K562 (cell line): ENCODE measurements around the gene STK26. TPM values are rescaled to one million over a fixed set of nuclear protein-coding genes. Genes with fewer than 3 reads are reported as not detected.

ENCODE experiments used
- ATAC-seq: fragments of 200-7000 bp; cut with Tn5 transposase; 3 replicates; pipeline ENCODE4 v1.9.1; 2020; ENCODE audit warnings: moderate library complexity
- BruUV-seq: library from RNA; stranded (reverse); fragments of 400-500 nt; replicated peaks from 2 replicates; lab custom pipeline; 2021; lab: Mats Ljungman, UMichigan
- CTCF ChIA-PET: fragments of 300-600 bp; formaldehyde crosslinking; extraction: SDS; loops from one replicate; lab custom pipeline; 2021; ENCODE audit warnings: low intra/inter-chr PET ratio; lab: Yijun Ruan, JAX
- POLR2A ChIA-PET: fragments of 300-600, 350-650 bp; sonication (Branson Sonifier 250); formaldehyde crosslinking; extraction: SDS; loops from one replicate; lab custom pipeline; 2021; ENCODE audit warnings: antibody characterized with exemption, inconsistent platforms; lab: Yijun Ruan, JAX
- DNase-seq, 4 experiments: peaks; one replicate each; pipeline versions ENCODE4 v3.0.0 to v3.0.0-alpha.2; 2011 to 2018; ENCODE audit warnings: low spot score in 3 of 4, mixed read lengths in 3 of 4; ENCODE audit errors: extremely low read depth in 1 of 4
- FAIRE-seq: peaks from 2 replicates; lab custom pipeline; 2011; peaks lifted over from hg19 to GRCh38; lab: Jason Lieb, UNC
- H2AFZ ChIP-seq: 2 replicates; pipeline ENCODE4 v1.6.0; 2011; ENCODE audit warnings: low read depth, low read length, control low read depth, inconsistent platforms
- H3K27ac ChIP-seq: fragments of 200-600 bp; 3 replicates; pipeline ENCODE4 v1.8.0; 2011; ENCODE audit warnings: low read depth, mild to moderate bottlenecking, control low read depth, inconsistent platforms, low read length, moderate library complexity, mixed read lengths; ENCODE audit errors: extremely low read depth
- H3K27me3 ChIP-seq, 2 experiments: fragments of 300-600 bp in 1 of 2; 2 replicates in 1 of 2; 3 replicates in 1 of 2; pipeline versions ENCODE4 v1.6.0 to v1.8.0; 2011; ENCODE audit warnings: inconsistent platforms in 2 of 2, low read length in 2 of 2, mild to moderate bottlenecking in 1 of 2, mixed read lengths in 1 of 2, moderate library complexity in 1 of 2; ENCODE audit not compliant: control insufficient read depth in 2 of 2, insufficient read depth in 2 of 2
- H3K36me3 ChIP-seq: fragments of 300-600 bp; 3 replicates; pipeline ENCODE4 v1.8.0; 2011; ENCODE audit warnings: mild to moderate bottlenecking, low read length, inconsistent platforms; ENCODE audit not compliant: control insufficient read depth, insufficient read depth
- H3K4me1 ChIP-seq, 2 experiments: fragments of 200-600 bp in 1 of 2; replicated peaks in 1 of 2; 2 replicates in 1 of 2; 3 replicates in 1 of 2; pipeline versions ENCODE4 v1.5.1 to v1.8.0; 2011; ENCODE audit warnings: inconsistent platforms in 2 of 2, low read length in 2 of 2, mild to moderate bottlenecking in 1 of 2, mixed read lengths in 1 of 2, moderate library complexity in 1 of 2; ENCODE audit not compliant: control insufficient read depth in 2 of 2, insufficient read depth in 2 of 2
- H3K4me2 ChIP-seq: 2 replicates; pipeline ENCODE4 v1.6.1; 2011; ENCODE audit warnings: low read length, control low read depth, inconsistent platforms, mixed read lengths; ENCODE audit not compliant: insufficient read depth
- H3K4me3 ChIP-seq: fragments of 200-600 bp; sonication (generic), shearing (Covaris generic); 2 replicates; pipeline ENCODE4 v1.5.1; 2016; ENCODE audit warnings: control low read depth, inconsistent platforms
- H3K79me2 ChIP-seq: fragments of 200-600 bp; 3 replicates; pipeline ENCODE4 v1.8.0; 2011; ENCODE audit warnings: low read length, inconsistent platforms; ENCODE audit not compliant: control insufficient read depth, insufficient read depth
- H3K9ac ChIP-seq, 2 experiments: 2 replicates each; pipeline versions ENCODE4 v1.6.0 to v1.6.1; 2011; ENCODE audit warnings: low read depth in 2 of 2, low read length in 2 of 2, control low read depth in 1 of 2, inconsistent platforms in 1 of 2, mild to moderate bottlenecking in 1 of 2, mixed read lengths in 1 of 2; ENCODE audit not compliant: insufficient read depth in 1 of 2
- H3K9me1 ChIP-seq: one replicate; pipeline ENCODE4 v1.6.0; 2011; ENCODE audit warnings: inconsistent platforms, mild to moderate bottlenecking, low read length, moderate library complexity; ENCODE audit not compliant: control insufficient read depth, insufficient read depth
- H3K9me3 ChIP-seq: replicated peaks from 2 replicates; pipeline ENCODE4 v1.5.1; 2011; ENCODE audit warnings: low read depth, low read length, inconsistent platforms; ENCODE audit not compliant: control insufficient read depth, insufficient read depth
- H4K20me1 ChIP-seq: replicated peaks from 2 replicates; pipeline ENCODE4 v1.6.1; 2011; ENCODE audit warnings: low read length, inconsistent platforms, mixed read lengths; ENCODE audit not compliant: control insufficient read depth, insufficient read depth
- CBFA2T3 ChIP-seq: fragments of 450-650 bp; IDR thresholded peaks from 2 replicates; pipeline ENCODE4 v1.6.1; 2017
- HIVEP1 ChIP-seq: fragments of 250-450 bp; sonication (Bioruptor Pico); IDR thresholded peaks from 2 replicates; pipeline ENCODE4 v1.4.0; 2020; ENCODE audit warnings: mild to moderate bottlenecking
- NFYB ChIP-seq: IDR thresholded peaks from 2 replicates; pipeline ENCODE4 v1.6.1; 2011; ENCODE audit warnings: mild to moderate bottlenecking, moderate library complexity; ENCODE audit not compliant: insufficient read length; ENCODE audit errors: extremely low read depth
- SREBF2 ChIP-seq: sonication (generic); formaldehyde crosslinking; IDR thresholded peaks from 2 replicates; pipeline ENCODE4 v1.4.0; 2020; ENCODE audit warnings: mild to moderate bottlenecking, missing genetic modification reagents
- TOE1 ChIP-seq, 2 experiments: fragments of 450-650 bp in 1 of 2; sonication (generic) in 1 of 2; formaldehyde crosslinking in 1 of 2; IDR thresholded peaks; 2 replicates each; pipeline versions ENCODE4 v1.7.1 to v1.8.0; 2016 to 2022; ENCODE audit warnings: borderline replicate concordance in 2 of 2, mild to moderate bottlenecking in 2 of 2, antibody characterized with exemption in 1 of 2, inconsistent platforms in 1 of 2, low read depth in 1 of 2, missing genetic modification reagents in 1 of 2, moderate library complexity in 1 of 2
- ZNF121 ChIP-seq: sonication (generic); formaldehyde crosslinking; conservative IDR thresholded peaks from 2 replicates; pipeline ENCODE4 v1.8.0; 2022; ENCODE audit warnings: missing genetic modification reagents
- ZNF696 ChIP-seq: fragments of 250-450 bp; sonication (Bioruptor Pico); conservative IDR thresholded peaks from 2 replicates; pipeline ENCODE4 v1.4.0; 2020; ENCODE audit warnings: mild to moderate bottlenecking, moderate library complexity
- WGBS: fragments of 100-300 bp; shearing (Covaris generic); methylation state at CpG from one replicate; pipeline ENCODE4 v1.1.6; 2016; ENCODE audit warnings: low coverage, mixed read lengths; ENCODE audit not compliant: insufficient coverage; ENCODE audit errors: missing lambda C conversion rate; 5-methylcytosine and 5-hydroxymethylcytosine counted together
- in situ Hi-C: fragments of 300-500 bp; cut with MboI; formaldehyde crosslinking; loops from 4 replicates; pipeline ENCODE4 v1.15.0; 2018; ENCODE audit warnings: inconsistent platforms, mixed read lengths
- intact Hi-C: fragments of 100-400 bp; cut with micrococcal nuclease; formaldehyde crosslinking; loops from 2 replicates; pipeline ENCODE4 v1.14.2; 2022
- polyA plus RNA-seq, 8 experiments: library from polyadenylated mRNA; depleted of rRNA in 4 of 8; stranded (reverse) in 5 of 8; unstranded in 3 of 8; fragments of >200 nt; fragmentation: Nextera tagmentation in 2 of 8; fragmentation: Illumina TruSeq in 1 of 8; extraction: Ambion mirVana in 2 of 8; extraction: Trizol in 1 of 8; gene quantifications; 2 replicates each; pipeline versions ENCODE4 v1.2.1 to v1.2.3, GENCODE V29; 2011 to 2014; ENCODE audit warnings: inconsistent platforms in 1 of 8, missing spikeins in 1 of 8
- total RNA-seq, 7 experiments: library from RNA; depleted of rRNA in 6 of 7; stranded (reverse); fragments of >200 nt in 6 of 7; fragmentation: Illumina TruSeq in 2 of 7; extraction: Trizol in 2 of 7; gene quantifications; 2 replicates each; pipeline versions ENCODE4 v1.2.1 to v1.2.3, GENCODE V29; 2011 to 2021; ENCODE audit warnings: low replicate concordance in 1 of 7
- TF ChIP-seq, protein P1 (sequence below): fragments of 450-650 bp; IDR thresholded peaks from 2 replicates; pipeline ENCODE4 v1.6.1; 2016; ENCODE audit warnings: mild to moderate bottlenecking, moderate library complexity

The STK26 gene
- total and polyA plus RNA-seq, 9 of the 15 experiments (the other 6 are each of a cell fraction or from before 2014, with no cell fraction given): 28.1 to 72.9 (median 50.1) TPM

- DNase-seq: no peak
- Histone ChIP-seq H3K4me1 (no peaks in the 10 kb centered on the region; a peak in 1 of 5 replicates), H3K9me3 (no peaks in the 10 kb centered on the region), H2AFZ (no peak overlapping the region), H3K36me3 (no peaks in the 10 kb centered on the region), H3K4me3 (no peak overlapping the region), H3K4me2 (no peak overlapping the region), H4K20me1 (no peaks in the 10 kb centered on the region), H3K9ac (no peak overlapping the region), H3K9me1 (no peaks in the 10 kb centered on the region), H3K79me2 (no peaks in the 10 kb centered on the region), H3K27me3 (no peaks in the 10 kb centered on the region), H3K27ac (no peak overlapping the region)
- WGBS: 15% methylated on average over 11 of the region's 12 CpGs
- no peak for FAIRE-seq
- CTCF ChIA-PET: no interaction called here
- POLR2A ChIA-PET: no interaction called here
- in situ Hi-C loops (no loop called here), intact Hi-C loops (no loop called here)
- no peak for ATAC-seq
- no peak for TF ChIP-seq ZNF121 (CRISPR knock-in tag)
- TF ChIP-seq SREBF2 (CRISPR knock-in tag): no peak
- no peak for TF ChIP-seq HIVEP1 (CRISPR knock-in tag)
- TF ChIP-seq, protein P1, sequence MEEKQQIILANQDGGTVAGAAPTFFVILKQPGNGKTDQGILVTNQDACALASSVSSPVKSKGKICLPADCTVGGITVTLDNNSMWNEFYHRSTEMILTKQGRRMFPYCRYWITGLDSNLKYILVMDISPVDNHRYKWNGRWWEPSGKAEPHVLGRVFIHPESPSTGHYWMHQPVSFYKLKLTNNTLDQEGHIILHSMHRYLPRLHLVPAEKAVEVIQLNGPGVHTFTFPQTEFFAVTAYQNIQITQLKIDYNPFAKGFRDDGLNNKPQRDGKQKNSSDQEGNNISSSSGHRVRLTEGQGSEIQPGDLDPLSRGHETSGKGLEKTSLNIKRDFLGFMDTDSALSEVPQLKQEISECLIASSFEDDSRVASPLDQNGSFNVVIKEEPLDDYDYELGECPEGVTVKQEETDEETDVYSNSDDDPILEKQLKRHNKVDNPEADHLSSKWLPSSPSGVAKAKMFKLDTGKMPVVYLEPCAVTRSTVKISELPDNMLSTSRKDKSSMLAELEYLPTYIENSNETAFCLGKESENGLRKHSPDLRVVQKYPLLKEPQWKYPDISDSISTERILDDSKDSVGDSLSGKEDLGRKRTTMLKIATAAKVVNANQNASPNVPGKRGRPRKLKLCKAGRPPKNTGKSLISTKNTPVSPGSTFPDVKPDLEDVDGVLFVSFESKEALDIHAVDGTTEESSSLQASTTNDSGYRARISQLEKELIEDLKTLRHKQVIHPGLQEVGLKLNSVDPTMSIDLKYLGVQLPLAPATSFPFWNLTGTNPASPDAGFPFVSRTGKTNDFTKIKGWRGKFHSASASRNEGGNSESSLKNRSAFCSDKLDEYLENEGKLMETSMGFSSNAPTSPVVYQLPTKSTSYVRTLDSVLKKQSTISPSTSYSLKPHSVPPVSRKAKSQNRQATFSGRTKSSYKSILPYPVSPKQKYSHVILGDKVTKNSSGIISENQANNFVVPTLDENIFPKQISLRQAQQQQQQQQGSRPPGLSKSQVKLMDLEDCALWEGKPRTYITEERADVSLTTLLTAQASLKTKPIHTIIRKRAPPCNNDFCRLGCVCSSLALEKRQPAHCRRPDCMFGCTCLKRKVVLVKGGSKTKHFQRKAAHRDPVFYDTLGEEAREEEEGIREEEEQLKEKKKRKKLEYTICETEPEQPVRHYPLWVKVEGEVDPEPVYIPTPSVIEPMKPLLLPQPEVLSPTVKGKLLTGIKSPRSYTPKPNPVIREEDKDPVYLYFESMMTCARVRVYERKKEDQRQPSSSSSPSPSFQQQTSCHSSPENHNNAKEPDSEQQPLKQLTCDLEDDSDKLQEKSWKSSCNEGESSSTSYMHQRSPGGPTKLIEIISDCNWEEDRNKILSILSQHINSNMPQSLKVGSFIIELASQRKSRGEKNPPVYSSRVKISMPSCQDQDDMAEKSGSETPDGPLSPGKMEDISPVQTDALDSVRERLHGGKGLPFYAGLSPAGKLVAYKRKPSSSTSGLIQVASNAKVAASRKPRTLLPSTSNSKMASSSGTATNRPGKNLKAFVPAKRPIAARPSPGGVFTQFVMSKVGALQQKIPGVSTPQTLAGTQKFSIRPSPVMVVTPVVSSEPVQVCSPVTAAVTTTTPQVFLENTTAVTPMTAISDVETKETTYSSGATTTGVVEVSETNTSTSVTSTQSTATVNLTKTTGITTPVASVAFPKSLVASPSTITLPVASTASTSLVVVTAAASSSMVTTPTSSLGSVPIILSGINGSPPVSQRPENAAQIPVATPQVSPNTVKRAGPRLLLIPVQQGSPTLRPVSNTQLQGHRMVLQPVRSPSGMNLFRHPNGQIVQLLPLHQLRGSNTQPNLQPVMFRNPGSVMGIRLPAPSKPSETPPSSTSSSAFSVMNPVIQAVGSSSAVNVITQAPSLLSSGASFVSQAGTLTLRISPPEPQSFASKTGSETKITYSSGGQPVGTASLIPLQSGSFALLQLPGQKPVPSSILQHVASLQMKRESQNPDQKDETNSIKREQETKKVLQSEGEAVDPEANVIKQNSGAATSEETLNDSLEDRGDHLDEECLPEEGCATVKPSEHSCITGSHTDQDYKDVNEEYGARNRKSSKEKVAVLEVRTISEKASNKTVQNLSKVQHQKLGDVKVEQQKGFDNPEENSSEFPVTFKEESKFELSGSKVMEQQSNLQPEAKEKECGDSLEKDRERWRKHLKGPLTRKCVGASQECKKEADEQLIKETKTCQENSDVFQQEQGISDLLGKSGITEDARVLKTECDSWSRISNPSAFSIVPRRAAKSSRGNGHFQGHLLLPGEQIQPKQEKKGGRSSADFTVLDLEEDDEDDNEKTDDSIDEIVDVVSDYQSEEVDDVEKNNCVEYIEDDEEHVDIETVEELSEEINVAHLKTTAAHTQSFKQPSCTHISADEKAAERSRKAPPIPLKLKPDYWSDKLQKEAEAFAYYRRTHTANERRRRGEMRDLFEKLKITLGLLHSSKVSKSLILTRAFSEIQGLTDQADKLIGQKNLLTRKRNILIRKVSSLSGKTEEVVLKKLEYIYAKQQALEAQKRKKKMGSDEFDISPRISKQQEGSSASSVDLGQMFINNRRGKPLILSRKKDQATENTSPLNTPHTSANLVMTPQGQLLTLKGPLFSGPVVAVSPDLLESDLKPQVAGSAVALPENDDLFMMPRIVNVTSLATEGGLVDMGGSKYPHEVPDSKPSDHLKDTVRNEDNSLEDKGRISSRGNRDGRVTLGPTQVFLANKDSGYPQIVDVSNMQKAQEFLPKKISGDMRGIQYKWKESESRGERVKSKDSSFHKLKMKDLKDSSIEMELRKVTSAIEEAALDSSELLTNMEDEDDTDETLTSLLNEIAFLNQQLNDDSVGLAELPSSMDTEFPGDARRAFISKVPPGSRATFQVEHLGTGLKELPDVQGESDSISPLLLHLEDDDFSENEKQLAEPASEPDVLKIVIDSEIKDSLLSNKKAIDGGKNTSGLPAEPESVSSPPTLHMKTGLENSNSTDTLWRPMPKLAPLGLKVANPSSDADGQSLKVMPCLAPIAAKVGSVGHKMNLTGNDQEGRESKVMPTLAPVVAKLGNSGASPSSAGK: no peak
- no peak for TF ChIP-seq TOE1 (IDR thresholded peaks at IDR 0.05; ENCODE audit: borderline replicate concordance)
- no peak for TF ChIP-seq TOE1 (CRISPR knock-in tag; IDR thresholded peaks at IDR 0.05; ENCODE audit: borderline replicate concordance, low read depth)
- no peak for TF ChIP-seq ZNF696 (CRISPR knock-in tag)
- no peak for TF ChIP-seq NFYB
- TF ChIP-seq CBFA2T3: no peak
- no TSS peak for BruUV-seq
Measured at GRCh38 chrX:132119821-132120515, 96.9 kb downstream of the STK26 start.
